ENCODE data around the gene HS3ST4.

The HS3ST4 gene

DNA sequence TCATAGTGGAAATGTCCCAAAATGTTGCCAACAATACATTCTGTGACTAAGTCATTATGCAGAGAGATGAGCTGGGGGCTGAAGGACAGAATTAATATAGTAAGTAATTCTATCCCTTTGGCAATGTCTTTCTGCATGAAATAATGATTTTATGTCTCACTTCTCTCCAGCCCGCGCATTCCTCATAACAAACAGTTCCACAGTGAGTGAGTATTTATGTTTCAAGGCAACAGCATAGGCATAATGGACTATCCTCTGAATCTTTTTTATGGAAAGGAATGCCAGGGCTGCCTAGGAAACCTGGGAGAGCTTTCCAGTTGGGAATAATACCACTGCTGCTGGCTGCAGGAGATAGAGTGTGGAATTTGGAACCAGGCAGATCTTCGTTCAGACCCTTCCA, 477.7 kb downstream of the HS3ST4 start:
- TF ChIP-seq, protein P1, sequence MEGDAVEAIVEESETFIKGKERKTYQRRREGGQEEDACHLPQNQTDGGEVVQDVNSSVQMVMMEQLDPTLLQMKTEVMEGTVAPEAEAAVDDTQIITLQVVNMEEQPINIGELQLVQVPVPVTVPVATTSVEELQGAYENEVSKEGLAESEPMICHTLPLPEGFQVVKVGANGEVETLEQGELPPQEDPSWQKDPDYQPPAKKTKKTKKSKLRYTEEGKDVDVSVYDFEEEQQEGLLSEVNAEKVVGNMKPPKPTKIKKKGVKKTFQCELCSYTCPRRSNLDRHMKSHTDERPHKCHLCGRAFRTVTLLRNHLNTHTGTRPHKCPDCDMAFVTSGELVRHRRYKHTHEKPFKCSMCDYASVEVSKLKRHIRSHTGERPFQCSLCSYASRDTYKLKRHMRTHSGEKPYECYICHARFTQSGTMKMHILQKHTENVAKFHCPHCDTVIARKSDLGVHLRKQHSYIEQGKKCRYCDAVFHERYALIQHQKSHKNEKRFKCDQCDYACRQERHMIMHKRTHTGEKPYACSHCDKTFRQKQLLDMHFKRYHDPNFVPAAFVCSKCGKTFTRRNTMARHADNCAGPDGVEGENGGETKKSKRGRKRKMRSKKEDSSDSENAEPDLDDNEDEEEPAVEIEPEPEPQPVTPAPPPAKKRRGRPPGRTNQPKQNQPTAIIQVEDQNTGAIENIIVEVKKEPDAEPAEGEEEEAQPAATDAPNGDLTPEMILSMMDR (IDR thresholded peaks at IDR 0.05) = no peak
- H3K4me1 ChIP-seq = no peaks in the 10 kb centered on the region
- H3K36me3 ChIP-seq = no peaks in the 10 kb centered on the region
- H3K4me3 ChIP-seq = no peak overlapping the region
- DNase-seq = no peak
- no peak overlapping the region for H3K27ac ChIP-seq
- intact Hi-C loops (cut with DNase I; ENCODE audit: low total_unique reads) = no loop called here
- no peaks in the 10 kb centered on the region for H3K27me3 ChIP-seq
- H3K9me3 ChIP-seq = no peaks in the 10 kb centered on the region

DNA sequence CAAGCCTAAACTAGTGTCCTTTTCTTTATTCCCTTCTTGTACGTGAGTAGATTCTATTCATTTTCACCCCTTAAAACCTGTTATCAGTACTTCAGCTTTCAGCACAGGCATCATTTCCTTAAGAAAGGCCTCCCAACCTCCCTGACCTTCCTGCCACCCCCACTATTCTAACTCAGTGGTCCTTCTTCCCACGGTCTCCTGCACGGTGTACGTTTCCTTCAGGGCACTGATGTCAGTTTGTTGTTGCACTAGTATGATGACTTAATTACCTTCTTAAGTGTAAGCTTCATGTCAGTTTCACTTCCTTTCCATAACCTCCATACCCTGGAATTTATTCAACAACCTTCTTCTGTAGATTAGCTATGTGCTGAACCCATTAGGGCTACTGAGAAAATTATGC, 484.2 kb downstream of the HS3ST4 start:
- H3K4me1 ChIP-seq = no peaks in the 10 kb centered on the region
- H3K36me3 ChIP-seq = no peaks in the 10 kb centered on the region
- TF ChIP-seq, protein P1 (IDR thresholded peaks at IDR 0.05) = no peak
- no peaks in the 10 kb centered on the region for H3K27me3 ChIP-seq
- intact Hi-C loops (cut with DNase I; ENCODE audit: low total_unique reads) = no loop called here
- DNase-seq = no peak
- H3K4me3 ChIP-seq = no peak overlapping the region
- H3K9me3 ChIP-seq = no peaks in the 10 kb centered on the region
- H3K27ac ChIP-seq = no peak overlapping the region

- no peaks in the 10 kb centered on the region for H3K27me3 ChIP-seq
- TF ChIP-seq, protein P1 (IDR thresholded peaks at IDR 0.05) = no peak
- H3K27ac ChIP-seq = no peak overlapping the region
- no peaks in the 10 kb centered on the region for H3K4me1 ChIP-seq
- H3K36me3 ChIP-seq = no peaks in the 10 kb centered on the region
- intact Hi-C loops (cut with DNase I; ENCODE audit: low total_unique reads) = no loop called here
- DNase-seq = no peak
- H3K9me3 ChIP-seq = no peaks in the 10 kb centered on the region
- H3K4me3 ChIP-seq = no peak overlapping the region
Observed at GRCh38 chr16:26177438-26177837, 485.7 kb downstream of the HS3ST4 start.

- Histone ChIP-seq H3K27me3 (no peaks in the 10 kb centered on the region), H3K4me3 (no peak overlapping the region), H3K36me3 (no peaks in the 10 kb centered on the region), H3K4me1 (no peaks in the 10 kb centered on the region), H3K9me3 (no peaks in the 10 kb centered on the region), H3K27ac (no peak overlapping the region)
- intact Hi-C loops (cut with DNase I; ENCODE audit: low total_unique reads) = no loop called here
- TF ChIP-seq, protein P1 (IDR thresholded peaks at IDR 0.05) = no peak
- DNase-seq = no peak
Observed at GRCh38 chr16:26178298-26178697, 486.5 kb downstream of the HS3ST4 start.

GRCh38 chr16:26186091-26186615, 494.4 kb downstream of the HS3ST4 start:
- no peak for DNase-seq
- Histone ChIP-seq H3K36me3 (no peaks in the 10 kb centered on the region), H3K4me1 (no peaks in the 10 kb centered on the region), H3K27ac (no peak overlapping the region), H3K9me3 (no peaks in the 10 kb centered on the region), H3K27me3 (no peaks in the 10 kb centered on the region), H3K4me3 (no peak overlapping the region)
- intact Hi-C loops (cut with DNase I; ENCODE audit: low total_unique reads) = no loop called here
- TF ChIP-seq, protein P1 (IDR thresholded peaks at IDR 0.05) = no peak

Measured in tibial artery (tissue), 4 donors.